ENCODE results near the gene ABCB6.

DNA sequence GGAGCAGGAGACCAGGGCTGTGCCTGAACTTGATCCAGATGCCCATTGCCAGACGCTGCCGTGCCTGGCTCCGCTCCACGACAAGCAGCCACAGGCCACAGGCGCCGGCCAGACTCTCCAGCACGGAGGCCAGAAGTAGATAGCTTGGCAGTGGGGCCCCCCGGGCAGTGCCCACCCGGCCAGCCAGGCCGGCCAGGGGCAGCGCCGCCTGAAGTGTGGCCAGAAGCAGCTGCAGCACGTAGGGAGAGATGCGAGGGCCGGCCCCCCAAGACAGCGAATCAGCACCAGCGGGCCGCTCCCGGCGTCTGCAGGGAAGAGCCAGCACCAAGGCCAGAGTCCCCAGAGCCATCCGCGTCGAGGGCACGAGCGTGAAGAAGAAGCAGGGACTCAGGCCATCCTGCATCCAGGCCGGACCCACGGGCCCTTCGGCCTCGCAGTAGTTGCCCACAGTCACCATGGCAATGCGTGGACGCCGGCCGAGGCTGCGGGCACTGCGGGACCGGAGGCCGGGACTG is 484 bp downstream of the ABCB6 start:
- TF ChIP-seq, protein P1, sequence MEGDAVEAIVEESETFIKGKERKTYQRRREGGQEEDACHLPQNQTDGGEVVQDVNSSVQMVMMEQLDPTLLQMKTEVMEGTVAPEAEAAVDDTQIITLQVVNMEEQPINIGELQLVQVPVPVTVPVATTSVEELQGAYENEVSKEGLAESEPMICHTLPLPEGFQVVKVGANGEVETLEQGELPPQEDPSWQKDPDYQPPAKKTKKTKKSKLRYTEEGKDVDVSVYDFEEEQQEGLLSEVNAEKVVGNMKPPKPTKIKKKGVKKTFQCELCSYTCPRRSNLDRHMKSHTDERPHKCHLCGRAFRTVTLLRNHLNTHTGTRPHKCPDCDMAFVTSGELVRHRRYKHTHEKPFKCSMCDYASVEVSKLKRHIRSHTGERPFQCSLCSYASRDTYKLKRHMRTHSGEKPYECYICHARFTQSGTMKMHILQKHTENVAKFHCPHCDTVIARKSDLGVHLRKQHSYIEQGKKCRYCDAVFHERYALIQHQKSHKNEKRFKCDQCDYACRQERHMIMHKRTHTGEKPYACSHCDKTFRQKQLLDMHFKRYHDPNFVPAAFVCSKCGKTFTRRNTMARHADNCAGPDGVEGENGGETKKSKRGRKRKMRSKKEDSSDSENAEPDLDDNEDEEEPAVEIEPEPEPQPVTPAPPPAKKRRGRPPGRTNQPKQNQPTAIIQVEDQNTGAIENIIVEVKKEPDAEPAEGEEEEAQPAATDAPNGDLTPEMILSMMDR (conservative IDR thresholded peaks at IDR 0.05): no peak
- TF ChIP-seq ZFX (IDR thresholded peaks at IDR 0.05): peak; percentile 88; the same call in 1 of the 2 replicates
